Stimulated activated CD4-positive, alpha-beta T cell treated with anti-CD3 and anti-CD28 coated beads, Interleukin-12 subunit alpha, Interleukin-12 subunit beta, amount 100 ng/mL, for 24 hours (primary cell): ENCODE measurements around the gene CCDC112.
"Not testable (repeated sequence)": the region's sequence is repeated elsewhere in the genome, so short reads cannot be mapped to it uniquely, and the experiment has no call there.

ENCODE experiments used
- DNase-seq, 2 experiments: peaks; one replicate each; pipeline ENCODE4 v3.0.0-alpha.2; 2020; ENCODE audit warnings: low read depth in 2 of 2

Gene CCDC112, protein sequence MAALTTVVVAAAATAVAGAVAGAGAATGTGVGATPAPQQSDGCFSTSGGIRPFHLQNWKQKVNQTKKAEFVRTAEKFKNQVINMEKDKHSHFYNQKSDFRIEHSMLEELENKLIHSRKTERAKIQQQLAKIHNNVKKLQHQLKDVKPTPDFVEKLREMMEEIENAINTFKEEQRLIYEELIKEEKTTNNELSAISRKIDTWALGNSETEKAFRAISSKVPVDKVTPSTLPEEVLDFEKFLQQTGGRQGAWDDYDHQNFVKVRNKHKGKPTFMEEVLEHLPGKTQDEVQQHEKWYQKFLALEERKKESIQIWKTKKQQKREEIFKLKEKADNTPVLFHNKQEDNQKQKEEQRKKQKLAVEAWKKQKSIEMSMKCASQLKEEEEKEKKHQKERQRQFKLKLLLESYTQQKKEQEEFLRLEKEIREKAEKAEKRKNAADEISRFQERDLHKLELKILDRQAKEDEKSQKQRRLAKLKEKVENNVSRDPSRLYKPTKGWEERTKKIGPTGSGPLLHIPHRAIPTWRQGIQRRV

DNA sequence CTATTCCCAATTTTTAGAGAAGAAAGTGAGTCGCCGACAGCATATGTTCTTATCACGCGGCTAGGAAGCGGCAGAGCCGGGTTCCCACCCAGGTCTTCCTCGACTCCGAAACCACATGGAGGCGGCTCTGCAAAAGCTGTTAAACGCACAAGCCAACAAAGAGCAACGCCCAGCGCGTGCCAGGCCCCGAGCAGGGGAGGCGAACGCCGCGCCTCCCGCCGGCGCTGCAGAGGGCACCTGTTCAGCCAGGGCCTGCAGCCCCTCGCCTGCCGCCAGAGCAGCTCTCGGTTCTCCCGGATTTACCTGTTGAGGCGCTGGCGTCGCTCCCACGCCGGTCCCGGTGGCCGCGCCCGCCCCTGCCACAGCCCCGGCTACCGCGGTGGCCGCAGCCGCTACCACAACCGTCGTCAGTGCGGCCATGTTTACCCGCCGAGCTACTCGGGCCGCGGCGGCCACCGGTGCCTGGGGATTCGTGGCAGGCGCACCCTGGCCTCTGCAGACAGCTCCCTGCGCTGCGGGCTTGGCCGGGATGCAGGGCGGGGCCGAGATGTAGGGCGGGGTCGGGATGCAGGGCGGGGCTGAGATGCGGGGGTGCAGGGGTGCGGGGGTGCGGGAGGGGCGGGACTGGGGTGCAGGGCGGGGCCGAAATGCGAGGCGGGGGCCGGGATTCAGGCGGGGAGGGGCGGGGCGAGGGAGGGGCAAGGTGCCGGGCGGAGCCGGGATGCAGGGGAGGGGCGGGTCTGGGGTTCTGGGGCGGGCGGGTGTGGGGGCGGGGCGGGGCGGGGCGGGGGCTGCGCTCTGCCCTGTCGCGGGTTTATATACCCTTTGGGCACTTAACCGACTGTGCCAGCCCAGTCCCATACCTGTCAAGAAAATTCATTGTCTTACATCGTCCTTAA, at the start of gene CCDC112:
Gene CCDC112 (minus strand): TSS at position 531 of the 899 bp plus-strand sequence. CDS start 111 bp downstream, at position 420.
- DNase-seq: peak; percentile 68 to 79

DNA sequence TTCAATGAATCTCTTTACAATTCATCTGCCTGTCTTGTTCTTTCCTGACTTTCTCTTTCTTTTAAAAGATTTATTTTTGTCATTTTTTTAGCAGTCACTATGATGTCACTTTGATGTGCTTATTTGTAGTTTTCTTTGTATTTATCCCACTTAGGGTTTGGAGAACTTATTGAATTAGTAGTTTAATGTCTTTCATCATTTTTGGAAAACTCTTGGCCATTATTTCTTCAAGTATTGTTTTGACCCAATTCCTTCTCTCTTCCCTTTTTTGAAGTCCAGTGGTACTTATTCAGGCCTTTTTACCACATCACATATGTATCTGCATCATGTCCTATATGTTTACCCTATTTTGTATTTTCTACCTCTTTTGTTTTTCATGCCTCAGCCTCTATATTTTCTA, 48.9 kb upstream of the CCDC112 start:
- no peak for DNase-seq

DNA sequence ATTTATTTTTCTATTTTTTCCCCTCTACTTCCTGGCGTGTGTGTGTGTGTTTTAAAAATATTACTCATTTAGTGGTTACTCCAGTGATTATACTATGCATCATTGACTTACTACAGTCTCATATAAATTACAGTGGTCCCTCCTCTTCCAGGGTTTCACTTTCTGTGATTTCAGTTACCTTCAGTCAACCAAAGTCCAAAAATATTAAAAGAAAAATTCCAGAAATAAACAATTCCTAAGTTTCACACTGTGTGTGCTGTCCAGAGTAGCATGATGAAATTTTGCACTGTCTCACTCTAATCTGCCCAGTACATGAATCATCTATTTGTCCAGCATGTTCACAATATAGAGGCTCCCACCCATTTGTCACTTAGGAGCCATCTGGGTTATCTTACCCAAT, 47.4 kb upstream of the CCDC112 start:
- DNase-seq: no peak

DNA sequence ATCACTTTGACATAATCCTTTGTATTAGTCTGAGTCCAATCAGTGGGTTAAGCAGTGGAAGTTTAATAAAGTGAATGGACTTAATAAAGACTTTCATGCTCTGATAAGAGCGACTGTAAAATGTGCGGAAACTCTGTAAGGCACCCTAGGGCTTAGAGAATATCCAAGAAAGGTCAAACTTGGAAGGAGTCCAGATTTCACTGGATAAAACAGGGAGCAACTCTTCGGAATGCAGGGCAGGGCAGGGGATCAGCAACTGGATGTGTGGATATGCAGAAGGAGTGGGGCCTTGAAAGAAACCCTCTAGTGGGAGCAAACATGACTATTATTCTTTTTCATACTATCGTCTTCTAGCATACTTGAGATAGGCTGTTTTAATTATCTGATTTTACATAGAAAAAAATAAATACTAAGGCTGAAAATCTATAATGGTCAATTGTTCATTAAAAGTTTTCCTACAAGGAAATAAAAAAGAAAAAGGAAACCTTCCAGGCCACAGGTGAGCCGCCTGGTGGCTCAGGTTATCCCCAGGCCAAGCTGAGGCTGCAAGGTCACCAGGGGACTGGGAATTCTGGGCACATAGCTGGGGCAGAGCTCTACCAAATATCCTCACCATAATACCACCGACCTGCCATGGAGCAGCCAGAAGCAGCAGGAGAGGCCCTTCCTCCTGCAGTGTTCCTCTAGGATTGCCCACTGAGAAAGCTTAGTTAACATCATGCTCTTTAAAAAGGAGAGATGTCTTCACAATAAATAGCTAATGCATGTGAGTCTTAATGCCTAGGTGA, 46.3 kb upstream of the CCDC112 start:
- no peak for DNase-seq

DNA sequence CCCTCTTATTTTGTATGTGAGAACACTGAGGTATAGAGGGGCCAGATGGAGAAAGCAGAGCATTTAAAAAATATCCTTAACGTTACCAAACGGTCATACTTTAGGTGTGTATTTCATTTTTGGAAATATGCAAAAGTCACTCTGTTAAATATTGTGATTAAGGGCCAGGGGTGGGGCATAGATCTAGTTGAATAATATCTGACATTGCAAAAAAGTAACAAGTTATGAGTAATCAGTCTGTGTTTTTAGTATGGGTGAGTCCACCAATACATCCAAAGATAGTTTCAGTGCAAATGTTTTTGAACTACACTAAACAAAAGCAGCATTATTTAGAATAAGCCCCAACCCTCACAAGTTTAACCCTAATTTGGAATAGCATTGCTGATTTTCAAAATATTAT, 45.3 kb upstream of the CCDC112 start:
- DNase-seq: no peak

DNA sequence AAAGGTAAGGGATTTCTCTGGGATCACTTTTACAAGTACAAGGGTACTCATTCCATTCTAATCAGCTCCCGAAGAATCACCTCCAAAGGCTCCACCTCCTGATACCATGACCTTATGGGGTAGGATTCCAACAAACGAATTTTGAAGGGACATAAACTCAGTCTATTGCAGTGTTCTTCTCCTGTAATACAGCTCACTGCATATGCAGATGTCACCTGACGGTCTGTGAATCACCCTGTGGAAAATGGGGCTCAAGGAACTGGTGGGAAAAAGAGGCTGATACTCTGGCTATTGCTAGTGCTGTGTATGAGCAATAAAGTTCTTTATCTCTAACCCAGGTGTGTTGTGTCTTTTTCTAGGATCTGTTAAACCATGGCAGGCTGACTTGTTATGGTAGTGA, 42.4 kb upstream of the CCDC112 start:
- no peak for DNase-seq

DNA sequence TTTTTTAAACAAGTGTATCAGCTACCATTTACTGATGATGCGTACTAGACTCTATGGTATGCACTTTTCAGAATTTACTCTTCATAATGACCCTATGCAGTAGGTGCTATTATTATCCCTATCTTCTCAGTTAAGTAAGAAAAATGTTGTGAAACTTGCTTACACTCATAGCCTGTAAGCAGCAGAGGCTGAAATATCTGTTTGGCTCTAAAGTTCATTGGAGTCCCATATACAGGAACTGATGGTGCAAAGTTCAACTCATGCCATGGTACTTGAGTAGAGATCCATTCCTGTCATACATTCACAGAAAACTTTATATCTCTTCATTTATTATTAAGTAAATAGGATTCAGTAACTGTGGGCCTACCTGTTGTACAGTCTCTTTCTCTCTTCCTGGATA, 41.4 kb upstream of the CCDC112 start:
- DNase-seq: no peak

DNA sequence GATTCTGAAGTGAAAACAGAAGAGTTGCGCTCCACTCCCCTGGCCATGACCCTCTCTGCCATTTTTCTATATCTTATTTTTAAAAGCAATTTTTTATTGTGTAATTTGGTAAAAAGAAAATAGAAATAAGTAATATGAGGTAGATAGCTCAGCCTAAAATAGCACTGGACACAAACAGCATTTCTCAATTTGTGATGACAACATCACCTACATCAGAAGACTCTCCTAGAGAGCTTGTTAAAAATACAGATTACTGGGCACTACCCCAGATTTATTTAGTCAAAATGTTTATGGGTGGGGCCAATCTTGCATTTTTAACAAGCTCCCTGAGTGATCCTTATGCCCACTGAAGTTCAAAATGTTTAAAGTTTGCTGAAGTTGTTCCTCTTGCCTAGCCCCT, 40.5 kb upstream of the CCDC112 start:
- DNase-seq: no peak

DNA sequence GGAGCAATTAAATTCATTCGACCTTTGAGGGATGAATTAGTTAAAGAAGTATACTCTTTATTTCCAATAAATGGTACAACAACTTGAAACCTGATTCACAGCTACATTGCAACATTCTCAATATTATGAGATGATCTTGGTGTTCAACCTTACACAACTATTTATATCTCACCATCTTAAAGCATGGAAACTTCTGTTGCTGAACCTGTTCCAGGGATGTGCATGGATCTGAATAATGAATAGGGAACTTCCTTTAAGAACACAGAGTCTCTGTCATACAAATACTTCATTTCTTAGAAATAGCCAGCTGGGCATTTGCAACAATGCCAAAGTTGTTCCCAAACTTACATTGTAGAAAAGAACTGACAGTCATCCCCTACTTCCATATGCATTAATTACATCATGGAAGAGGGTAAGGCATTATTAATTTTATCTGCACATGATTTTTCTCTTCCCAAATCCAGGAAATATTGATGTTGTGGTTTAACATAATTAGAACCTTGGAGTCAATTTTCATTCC, 39.8 kb upstream of the CCDC112 start:
- no peak for DNase-seq

DNA sequence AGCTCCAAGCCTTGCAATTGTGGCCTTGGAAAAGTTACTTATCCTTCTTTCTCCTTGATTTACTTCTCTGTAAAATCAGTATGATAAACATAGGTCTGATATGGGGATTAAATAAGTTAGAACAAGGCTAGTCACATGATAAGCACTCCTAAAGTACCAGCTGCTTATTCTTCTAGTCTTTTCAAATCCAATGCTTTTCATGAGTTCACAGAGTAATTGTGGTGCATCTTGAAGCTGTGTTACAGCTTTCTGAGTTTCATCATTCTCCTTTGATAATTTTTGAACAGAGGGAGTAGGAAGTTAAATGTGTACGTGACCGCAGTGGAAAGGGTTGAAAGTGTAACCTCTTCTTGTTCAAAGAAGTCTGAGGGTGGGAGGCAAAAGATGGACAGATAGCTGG, 38.8 kb upstream of the CCDC112 start:
- DNase-seq: no peak

DNA sequence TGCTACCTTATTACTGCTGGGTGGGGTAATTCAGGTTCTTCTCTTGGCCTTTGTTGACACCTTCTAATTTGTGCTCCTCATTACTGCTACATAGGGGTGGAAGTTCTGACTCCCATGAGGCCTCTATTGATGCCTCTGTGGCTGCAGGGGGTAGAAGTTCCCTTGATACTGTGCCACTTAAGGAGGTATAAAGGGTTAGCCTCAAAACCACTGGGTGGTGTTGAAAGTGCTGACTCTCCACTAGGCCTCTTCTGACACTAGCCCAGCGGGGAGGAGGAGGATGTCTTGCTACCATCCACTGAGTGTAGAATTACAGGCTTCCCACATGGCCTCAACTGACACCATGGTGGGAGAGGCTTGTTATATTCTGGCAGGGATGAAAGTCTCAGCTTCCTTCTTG, 36.7 kb upstream of the CCDC112 start:
- no peak for DNase-seq

DNA sequence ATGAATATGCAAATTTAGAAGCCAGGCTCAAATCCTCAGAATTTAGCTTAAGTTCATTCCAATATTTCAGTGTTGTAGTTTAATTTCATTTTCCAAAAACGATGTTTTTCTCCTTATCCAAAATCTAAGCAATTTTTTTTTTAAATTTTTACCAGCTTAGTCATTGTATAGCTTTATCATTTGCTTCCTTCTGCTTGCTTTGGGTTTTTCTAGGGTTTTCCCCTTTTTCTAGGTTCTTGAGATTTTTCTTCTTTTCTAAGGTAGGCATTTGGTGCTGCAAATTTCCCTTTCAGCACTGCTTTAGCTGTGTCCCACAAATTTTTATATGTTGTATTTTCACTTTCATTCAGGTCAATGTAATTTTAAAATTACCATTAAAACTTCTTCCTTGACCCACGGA, 34.4 kb upstream of the CCDC112 start:
- no peak for DNase-seq

DNA sequence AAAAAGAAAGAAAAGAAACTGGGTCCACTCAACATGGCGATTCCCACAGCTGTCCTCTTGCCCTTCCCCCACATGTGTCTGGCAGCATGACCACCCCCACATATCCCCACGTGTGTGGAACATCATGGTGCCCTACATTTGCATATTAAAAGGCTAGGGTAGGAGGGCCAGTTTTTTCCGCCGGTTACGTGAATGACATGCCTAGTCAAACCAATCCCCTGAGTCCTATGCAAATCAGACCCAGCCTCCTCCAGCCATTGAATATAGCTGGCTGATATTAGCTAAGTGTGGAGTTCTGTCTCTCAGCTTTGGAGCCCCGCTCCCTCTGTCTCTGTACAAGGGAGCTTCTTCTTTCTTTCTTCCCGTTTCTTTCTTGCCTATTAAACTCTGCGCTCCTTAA, 33.0 kb upstream of the CCDC112 start:
- no peak for DNase-seq

DNA sequence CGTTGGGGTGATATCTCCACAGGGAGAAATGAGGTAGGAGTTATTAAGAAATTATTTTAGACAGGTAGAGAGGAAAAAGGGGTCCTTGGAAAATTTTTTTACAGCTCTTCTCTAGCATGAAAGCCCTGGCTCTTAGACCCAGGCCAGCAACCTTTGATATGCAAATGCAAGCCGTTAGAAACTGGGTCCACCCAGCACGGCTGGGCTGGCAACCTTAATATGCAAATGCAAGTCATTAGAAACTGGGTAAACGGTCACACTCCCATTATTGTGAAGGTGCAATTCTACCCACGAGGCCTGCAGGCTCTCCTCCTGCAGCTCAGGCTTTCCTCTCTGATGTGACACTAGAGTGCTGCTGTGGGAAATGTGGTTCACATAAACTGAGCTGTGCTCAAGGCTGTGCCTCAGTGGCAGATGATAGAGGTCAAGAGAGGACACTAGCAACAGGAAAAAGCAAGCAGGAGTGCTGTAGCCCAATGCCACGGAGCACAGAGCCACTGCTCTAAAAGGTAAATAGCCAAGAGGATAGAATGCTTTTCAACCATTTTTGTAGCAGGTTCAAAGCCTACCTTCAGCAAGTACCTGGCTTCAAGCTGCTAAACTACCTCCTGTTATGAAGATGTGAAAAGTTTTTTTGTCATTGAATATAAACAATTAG, 32.3 kb upstream of the CCDC112 start:
- not testable (repeated sequence) for DNase-seq

DNA sequence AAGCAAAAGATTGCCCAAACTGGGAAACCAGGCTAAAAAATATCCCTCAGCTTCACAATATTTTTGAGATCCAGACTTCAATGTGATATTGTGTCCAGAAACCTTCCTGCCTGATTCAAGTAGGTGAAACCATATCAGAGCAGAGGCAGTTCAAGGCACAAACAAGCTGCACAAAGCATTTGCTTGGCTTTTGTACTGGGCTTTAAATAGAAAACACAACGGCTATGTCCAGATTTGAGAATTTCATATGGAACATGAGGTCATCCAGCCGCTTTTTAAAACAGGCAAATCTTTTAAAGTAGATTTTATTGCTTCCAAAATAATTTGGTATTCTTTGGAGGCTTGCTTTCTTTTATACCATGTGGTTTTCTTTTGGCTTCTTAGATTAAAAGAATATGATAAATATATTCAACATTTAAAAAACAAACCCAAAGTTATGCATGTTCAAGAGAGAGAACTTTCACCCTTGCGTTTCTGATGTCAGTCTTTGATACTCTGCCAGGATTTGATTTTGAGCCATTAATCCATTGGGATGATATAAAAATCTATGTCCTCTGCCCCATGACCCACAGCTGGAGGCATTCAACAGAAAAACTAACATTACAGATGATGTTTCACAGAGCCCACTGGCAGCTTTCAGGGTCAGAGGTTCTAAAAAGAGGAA, 29.0 kb upstream of the CCDC112 start:
- no peak for DNase-seq

DNA sequence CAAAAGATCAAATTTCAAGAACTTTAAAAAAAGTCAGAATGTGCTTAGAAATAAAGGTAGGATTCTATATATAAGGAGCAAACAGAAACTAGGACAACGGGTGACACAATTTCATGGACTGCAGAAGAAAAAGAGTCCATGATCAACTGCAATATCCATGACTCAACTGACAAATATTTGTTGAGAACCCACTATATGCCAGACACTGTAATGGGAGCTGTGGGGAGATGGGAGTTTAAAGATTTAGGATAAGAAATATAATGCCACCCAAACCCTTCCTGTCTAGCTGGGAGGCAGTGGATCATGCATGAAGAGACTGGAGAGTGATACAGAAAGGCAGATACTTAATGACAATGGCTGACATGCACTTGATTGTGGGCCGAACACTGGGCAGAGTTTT, 27.6 kb upstream of the CCDC112 start:
- no peak for DNase-seq

DNA sequence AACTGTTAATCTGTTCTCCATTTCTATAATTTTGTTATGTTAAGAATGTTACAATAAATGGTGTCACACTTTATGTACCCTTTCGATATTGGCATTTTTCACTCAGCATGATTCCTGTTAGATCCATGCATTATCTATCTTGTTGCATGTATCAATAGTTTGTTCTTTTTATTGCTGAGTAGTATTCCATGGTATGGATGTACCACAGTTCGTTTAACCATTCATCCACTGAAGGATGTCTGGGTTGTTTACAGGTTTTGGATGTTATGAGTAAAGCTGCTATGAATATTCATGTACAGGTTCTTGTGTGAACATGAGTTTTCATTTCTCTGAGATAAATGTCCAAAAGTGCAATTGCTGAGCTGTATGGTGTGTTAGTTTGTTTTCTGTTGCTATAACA, 26.3 kb upstream of the CCDC112 start:
- DNase-seq: no peak

DNA sequence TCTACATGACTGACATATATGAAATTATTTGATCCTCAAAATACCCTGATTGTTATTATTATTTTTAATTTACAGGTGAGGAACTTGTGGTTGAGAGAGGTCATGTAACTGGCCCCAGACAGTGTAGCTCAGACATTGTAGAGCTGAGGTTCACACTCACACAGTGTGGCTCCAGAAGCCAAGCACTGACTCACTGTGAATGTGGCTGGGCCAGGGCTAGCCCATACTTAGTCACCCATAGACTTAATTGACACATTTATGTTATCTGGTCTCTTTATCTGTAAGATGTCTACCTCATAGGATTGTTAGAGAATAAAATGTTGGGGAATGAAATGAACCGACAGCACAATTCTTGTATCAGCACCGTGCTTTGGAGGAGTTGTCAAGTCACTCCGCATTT, 24.9 kb upstream of the CCDC112 start:
- DNase-seq: no peak

DNA sequence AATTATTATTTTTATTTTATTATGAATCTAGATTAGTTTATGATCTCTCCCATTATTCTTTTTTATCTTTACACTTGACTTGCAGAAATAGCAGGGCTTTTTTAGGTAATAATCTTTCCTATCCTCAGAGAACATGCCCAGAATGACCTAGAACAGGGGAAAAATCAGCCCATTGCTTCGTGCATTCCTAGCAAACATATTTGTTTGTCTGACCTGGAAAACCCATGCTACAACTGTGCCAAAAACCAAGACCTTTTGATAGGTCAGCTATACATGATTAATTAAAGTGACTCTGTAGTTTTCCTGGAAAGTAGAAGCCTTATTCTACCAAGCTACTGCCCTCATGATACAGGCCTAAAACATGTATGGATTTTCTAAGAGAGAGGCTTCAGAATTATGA, 24.1 kb upstream of the CCDC112 start:
- DNase-seq: no peak

DNA sequence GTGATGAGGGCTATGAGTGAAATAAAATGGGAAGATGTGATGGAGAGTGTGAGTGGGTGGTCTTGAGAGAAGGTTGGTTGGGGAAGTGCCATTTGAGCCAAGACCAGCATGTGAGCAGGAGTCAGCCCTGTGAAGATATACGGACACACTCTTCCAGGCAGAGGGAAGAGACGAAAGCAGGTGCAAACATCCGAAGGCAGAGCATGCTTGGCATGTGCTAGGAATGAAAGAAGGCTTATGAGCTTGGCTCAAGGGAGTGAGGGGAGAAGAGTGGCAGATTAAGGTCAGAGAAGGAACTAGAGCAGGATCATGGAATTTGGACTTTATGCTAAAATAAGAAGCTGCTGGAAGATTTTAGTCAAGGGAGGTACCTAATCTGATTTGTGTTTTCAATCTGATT, 23.6 kb upstream of the CCDC112 start:
- no peak for DNase-seq

DNA sequence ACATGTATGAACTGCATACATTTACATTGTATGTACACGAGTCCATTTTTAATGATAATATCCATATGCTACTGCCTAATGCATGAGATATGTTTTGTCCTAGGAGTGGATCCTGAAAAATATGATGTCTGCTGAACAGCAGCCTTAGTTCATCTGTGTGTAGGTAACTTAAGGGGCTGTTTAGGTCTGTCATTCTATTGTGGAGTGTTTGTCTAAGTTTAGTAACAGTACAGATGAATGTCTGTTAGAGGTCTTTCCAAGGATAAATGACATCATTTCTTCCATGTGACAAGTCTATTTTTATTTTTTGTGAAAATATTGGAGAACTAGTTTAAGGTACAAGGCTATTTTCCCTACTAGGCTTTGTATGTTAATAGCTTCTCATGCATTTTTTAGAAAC, 22.6 kb upstream of the CCDC112 start:
- no peak for DNase-seq
